PFSK-1 (cell line): ENCODE measurements around the gene TSPAN18.

ENCODE experiments used
- FOXP2 ChIP-seq: optimal IDR thresholded peaks from 2 replicates; pipeline ENCODE3; 2011; ENCODE audit warnings: borderline replicate concordance, control low read depth, inconsistent platforms; ENCODE audit not compliant: insufficient read depth; ENCODE audit errors: extremely low read length, extremely low read depth
- POLR2AphosphoS5 ChIP-seq: IDR thresholded peaks from 2 replicates; pipeline ENCODE4 v1.6.1; 2012; ENCODE audit warnings: low read depth, mild to moderate bottlenecking, control low read depth, low read length, moderate library complexity
- REST ChIP-seq, 2 experiments: IDR thresholded peaks; 2 replicates each; pipeline versions ENCODE4 v1.6.1 to v1.8.0; 2011 to 2012; ENCODE audit warnings: low read depth in 2 of 2, low read length in 2 of 2, control low read depth in 1 of 2, inconsistent platforms in 1 of 2, mild to moderate bottlenecking in 1 of 2, moderate library complexity in 1 of 2; ENCODE audit not compliant: insufficient read depth in 1 of 2
- SIN3A ChIP-seq: IDR thresholded peaks from 2 replicates; pipeline ENCODE4 v1.6.1; 2012; ENCODE audit warnings: mild to moderate bottlenecking, low read length, moderate library complexity, borderline replicate concordance; ENCODE audit not compliant: insufficient read depth

GRCh38 chr11:44893308-44893822 is 166.6 kb downstream of the TSPAN18 start:
- TF ChIP-seq REST (IDR thresholded peaks at IDR 0.05; ENCODE audit: insufficient read depth in 1 of 2, low read depth in 2 of 2, low read length in 2 of 2) (no peak), POLR2AphosphoS5 (no peak), SIN3A (no peak), FOXP2 (no peak)
